Fibroblast of peridontal ligament (primary cell): ENCODE data around the gene KPNA1.
"Not testable (repeated sequence)": the region's sequence is repeated elsewhere in the genome, so short reads cannot be mapped to it uniquely, and the experiment has no call there.

ENCODE experiments used
- DNase-seq: peaks from one replicate; pipeline ENCODE4 v3.0.0-alpha.2; 2010; ENCODE audit errors: extremely low read depth

KPNA1 gene

GRCh38 chr3:122475316-122475715 lies 39.4 kb downstream of the KPNA1 start:
- no peak for DNase-seq

DNA sequence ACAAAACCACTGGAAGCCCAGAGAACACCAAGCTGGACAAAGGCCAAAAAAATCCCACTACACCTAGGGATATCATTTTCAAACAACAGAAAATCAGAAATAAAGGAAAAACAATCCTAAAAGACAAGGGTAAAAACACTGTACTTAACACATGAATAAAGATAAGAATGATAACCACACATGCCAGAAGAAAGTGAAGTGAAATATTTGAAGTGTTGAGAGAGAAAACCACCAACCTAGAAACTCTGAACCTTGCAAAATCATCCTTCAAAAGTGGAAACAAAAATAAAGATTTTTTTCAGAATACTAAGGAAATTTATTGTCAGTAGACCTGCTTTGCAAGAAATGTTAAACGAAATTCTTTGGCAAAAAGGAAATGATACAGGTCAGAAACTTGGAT lies 45.1 kb downstream of the KPNA1 start:
- no peak for DNase-seq

GRCh38 chr3:122468896-122469533 lies 45.7 kb downstream of the KPNA1 start:
- DNase-seq, result no peak

GRCh38 chr3:122466701-122467240 lies 48.0 kb downstream of the KPNA1 start:
- DNase-seq, result no peak

- DNase-seq, result no peak
These were observed 50.1 kb downstream of the KPNA1 start for GRCh38 chr3:122464659-122465058.

DNA sequence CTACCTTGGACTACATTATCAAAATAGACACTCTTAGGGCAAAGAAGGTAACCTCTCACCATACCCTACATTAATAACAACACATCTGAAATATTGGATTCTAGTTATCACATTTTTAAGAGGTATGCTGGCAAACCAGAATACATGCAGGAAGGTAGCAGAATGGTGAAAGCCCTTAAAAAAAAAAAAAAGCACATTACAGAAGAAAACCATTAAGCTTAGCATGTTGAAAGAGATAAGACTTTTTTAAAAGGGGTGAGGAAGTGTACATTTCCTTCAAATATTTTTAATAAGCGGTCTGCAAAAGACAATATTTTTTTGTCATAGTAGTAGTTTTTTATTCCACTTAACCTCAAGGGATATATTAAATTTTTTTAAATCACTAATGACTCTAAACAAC lies 52.3 kb downstream of the KPNA1 start:
- DNase-seq, result no peak

- no peak for DNase-seq
These were observed 52.9 kb downstream of the KPNA1 start for GRCh38 chr3:122461806-122462205.

GRCh38 chr3:122458992-122459391 lies 55.7 kb downstream of the KPNA1 start:
- peak; percentile 85 for DNase-seq

DNA sequence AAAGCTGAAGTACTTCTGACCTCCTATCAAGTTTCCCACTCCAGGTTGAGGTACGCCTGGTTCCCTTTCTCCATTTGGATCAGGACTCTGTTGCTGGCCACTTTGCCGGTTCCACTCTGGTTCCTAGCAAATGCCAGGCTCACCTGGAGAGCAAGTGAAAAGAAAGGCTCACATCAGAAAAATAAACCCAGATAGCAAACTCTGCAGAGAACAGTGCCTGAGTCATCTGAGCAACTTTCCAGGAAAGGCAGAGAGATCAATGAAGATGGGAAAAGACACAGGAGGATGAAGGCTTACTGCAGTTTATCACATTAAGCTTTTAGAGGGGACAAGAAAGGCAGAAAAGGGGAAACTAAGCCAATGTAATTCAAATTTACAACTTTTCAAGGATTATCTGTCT lies 57.0 kb downstream of the KPNA1 start:
- DNase-seq, result no peak

DNA sequence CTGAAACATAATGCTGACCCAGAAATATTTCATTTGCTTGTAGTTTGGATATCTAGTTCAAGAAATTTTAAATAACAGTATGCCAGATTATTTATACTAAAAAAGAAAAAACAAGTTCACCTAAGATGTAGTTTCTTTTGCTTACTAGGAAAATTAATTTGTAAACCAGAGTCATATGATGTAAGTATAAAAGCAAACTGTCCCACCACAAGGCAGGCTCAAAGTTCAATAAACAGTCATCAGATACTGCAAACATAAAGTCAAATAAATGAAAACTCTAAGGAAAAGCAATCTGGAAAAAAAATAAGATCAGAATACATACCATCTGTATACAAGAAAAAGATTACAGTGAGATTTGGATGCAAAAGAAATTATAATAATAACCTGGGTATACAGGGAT lies 58.7 kb downstream of the KPNA1 start:
- no peak for DNase-seq

DNA sequence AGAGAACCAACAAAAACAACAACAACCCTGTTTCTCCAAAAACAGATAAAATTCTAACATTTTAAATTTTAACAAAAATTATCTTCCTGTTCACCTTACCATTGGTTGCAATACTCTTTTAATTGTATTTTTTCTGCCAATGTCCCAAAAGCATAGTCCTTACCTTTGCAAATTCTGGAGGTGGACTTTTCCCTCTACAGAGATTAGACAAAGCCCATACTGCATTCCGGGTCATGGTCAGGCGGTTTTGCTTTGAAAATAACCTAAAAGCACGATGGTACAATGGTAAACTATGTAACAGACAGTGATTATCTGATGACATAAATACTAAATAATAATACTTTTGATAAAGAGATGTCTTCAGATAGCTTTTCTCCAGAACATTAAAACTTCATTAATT lies 63.4 kb downstream of the KPNA1 start:
- DNase-seq, result no peak

DNA sequence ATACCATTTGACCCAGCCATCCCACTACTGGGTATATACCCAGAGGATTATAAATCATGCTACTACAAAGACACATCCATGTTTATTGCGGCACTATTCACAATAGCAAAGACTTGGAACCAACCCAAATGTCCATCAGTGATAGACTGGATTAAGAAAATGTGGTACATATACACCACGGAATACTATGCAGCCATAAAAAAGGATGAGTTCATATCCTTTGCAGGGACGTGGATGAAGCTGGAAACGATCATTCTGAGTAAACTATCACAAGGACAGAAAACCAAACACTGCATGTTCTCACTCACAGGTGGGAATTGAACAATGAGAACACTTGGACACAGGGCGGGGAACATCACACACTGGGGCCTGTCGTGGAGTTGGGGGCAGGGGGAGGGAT lies 66.5 kb downstream of the KPNA1 start:
- DNase-seq, result not testable (repeated sequence)

- DNase-seq, result not testable (repeated sequence)
These were observed 70.2 kb downstream of the KPNA1 start for GRCh38 chr3:122444491-122444887.

- DNase-seq, result not testable (repeated sequence)
These were observed 70.8 kb downstream of the KPNA1 start for GRCh38 chr3:122443762-122444490.

GRCh38 chr3:122443090-122443489 lies 71.6 kb downstream of the KPNA1 start:
- no peak for DNase-seq

DNA sequence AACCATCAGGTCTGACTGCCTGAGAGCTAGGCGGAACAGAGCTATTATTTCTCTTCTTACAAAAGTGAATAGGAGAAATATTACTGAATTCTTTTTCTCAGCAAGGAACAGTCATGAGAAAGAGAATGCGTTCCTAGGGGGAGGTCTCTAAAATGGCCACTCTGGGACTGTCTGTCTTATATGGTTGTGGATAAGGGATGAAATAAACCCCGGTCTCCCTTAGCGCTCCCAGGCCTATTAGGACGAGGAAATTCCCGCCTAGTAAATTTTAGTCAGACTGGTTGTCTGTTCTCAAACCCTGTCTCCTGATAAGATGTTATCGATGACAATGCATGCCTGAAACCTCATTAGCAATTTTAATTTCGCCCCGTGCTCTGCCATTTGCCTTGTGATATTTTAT lies 78.8 kb downstream of the KPNA1 start:
- no peak for DNase-seq

GRCh38 chr3:122430371-122430770 lies 84.4 kb downstream of the KPNA1 start:
- DNase-seq, result no peak

DNA sequence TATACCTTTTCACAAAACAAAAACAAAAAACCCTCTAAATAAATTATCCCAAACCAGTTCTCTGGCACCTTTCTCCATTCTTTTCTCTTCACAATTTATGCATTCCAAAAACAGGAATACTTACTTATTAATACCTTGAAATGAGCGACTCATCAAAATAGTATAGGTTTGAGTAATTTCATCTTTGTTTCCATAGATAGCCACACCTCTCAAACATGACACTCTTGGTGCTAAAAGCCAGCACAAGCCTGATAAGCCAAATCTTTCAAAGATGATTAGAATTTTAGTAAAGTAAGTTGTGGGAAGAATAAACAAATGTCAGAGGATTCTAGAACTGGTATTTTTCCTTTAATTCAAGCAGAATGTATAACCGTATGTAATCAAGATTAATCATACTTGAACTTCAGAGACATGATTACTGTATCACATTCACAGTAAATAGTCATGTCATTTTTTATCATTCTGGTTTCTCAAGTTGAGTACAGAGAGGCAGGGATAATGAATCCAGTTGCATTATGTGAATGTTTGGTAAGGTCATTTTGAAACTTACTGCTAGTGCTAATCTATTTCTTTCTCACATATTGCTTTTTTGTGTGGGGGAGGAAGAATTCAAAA lies 86.8 kb downstream of the KPNA1 start:
- no peak for DNase-seq

DNA sequence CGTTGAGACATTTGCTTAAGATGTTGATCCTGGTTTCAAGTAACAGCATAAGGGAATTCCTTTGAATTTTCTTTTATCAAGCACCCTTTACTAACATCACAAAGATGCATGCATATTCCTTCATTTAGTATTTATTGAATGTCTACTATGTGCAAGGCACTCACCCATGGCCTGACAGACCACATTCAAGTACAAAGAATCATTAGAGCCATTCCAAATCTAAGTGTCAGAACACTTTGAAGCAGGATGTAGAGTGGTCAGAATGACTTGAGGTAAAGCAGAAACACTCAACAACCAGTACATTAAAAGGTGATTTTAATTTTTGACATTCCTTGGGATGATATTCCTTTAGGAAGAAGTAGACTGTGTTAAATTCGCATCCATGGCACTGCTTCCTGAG lies 92.9 kb downstream of the KPNA1 start:
- no peak for DNase-seq

GRCh38 chr3:122421101-122421500 lies 93.6 kb downstream of the KPNA1 start:
- DNase-seq, result no peak

DNA sequence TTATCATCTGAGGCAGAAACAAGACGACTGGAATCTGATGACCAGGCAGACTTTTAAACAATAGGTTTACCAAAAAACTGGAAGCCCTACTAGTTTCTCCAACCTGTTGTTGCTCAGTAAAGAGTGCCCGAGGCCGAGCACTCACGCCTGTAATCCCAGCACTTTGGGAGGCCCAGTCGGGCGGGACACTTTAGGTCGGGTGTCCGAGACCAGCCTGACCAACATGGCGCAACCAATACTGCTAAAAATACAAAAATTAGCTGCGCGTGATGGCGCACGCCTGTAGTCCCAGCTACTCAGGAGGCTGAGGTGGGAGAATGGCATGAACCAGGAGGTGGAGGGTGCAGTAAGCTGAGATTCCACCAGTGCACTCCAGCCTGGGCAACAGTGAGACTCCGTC lies 97.8 kb downstream of the KPNA1 start:
- DNase-seq, result peak; percentile 24

- peak; percentile 98 for DNase-seq
These were observed 98.7 kb downstream of the KPNA1 start, which contains the start of gene WDR5B for GRCh38 chr3:122415762-122416654. WDR5B (minus strand) TSS chr3:122416062; CDS start chr3:122415528, 534 bp downstream.
